Suprapubic skin (tissue), 4 donors: Measurements from ENCODE around the gene TRHDE. TPM values are rescaled to one million over a fixed set of nuclear protein-coding genes. Genes with fewer than 3 reads are reported as not detected.

Experiments used
- DNase-seq, 2 donors: peaks; one replicate each; pipeline ENCODE4 v3.0.0-alpha.2; 2019; ENCODE audit warnings: low spot score in 2 of 2
- H3K27ac ChIP-seq: fragments of 200-600 bp; sonication (generic); one replicate; pipeline ENCODE4 v1.5.1; 2019
- H3K27me3 ChIP-seq: fragments of 200-600 bp; sonication (generic); one replicate; pipeline ENCODE4 v1.5.1; 2019
- H3K36me3 ChIP-seq: fragments of 200-600 bp; sonication (generic); one replicate; pipeline ENCODE4 v1.5.1; 2019
- H3K4me1 ChIP-seq: fragments of 200-600 bp; sonication (generic); one replicate; pipeline ENCODE4 v1.5.1; 2019
- H3K4me3 ChIP-seq: fragments of 200-600 bp; sonication (generic); one replicate; pipeline ENCODE4 v1.5.1; 2019; ENCODE audit warnings: mild to moderate bottlenecking
- H3K9me3 ChIP-seq: fragments of 200-600 bp; sonication (generic); one replicate; pipeline ENCODE4 v1.5.1; 2019
- CTCF ChIP-seq, 2 donors: fragments of 200-600 bp in 1 of 2; fragments of 450-650 bp in 1 of 2; sonication (generic) in 1 of 2; IDR thresholded peaks; one replicate each; pipeline ENCODE4 v1.5.1; 2016 to 2019; ENCODE audit warnings: antibody characterized with exemption in 2 of 2, mild to moderate bottlenecking in 1 of 2, moderate library complexity in 1 of 2
- EP300 ChIP-seq: sonication (generic); formaldehyde crosslinking; IDR thresholded peaks from one replicate; pipeline ENCODE4 v1.6.1; 2017; ENCODE audit warnings: antibody characterized with exemption
- POLR2A ChIP-seq, 2 donors: fragments of 450-650 bp; IDR thresholded peaks; one replicate each; pipeline ENCODE4 v1.6.1; 2017; ENCODE audit warnings: antibody characterized with exemption in 2 of 2, mild to moderate bottlenecking in 2 of 2, moderate library complexity in 2 of 2
- POLR2AphosphoS5 ChIP-seq, 3 donors: sonication (generic); formaldehyde crosslinking; IDR thresholded peaks; one replicate each; pipeline ENCODE4 v1.6.1; 2017; ENCODE audit warnings: antibody characterized with exemption in 3 of 3
- WGBS: methylation state at CpG from one replicate; pipeline ENCODE4 v1.1.5; 2018; 5-methylcytosine and 5-hydroxymethylcytosine counted together
- total RNA-seq, 4 donors: library from RNA; depleted of rRNA; stranded (reverse); fragments of >200 nt; gene quantifications; one replicate each; pipeline ENCODE4 v1.1.0, GENCODE V29; 2016

TRHDE gene
- total RNA-seq, 4 donors from 2014 or later = 0.49 to 1.2 (median 0.98) TPM

DNA sequence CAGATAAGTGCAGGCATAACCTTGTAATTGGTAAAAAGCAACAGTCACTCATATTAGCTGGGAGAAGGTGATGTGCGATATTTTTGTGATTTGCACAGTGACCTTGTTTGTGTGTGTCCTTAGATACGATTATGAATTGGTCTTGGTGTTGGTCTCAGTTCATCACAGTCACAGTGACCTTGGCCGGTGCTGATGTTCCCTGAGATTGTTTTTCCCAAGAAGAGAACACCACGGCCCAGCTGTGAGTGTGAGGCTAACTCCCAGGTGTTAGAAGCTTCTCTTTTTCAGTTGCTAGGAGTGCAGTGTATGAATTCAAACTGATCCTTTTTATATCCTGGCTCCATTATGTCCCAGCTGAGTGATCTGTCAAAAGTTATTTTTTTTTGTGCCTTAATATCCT is 46.2 kb downstream of the TRHDE start:
- no peaks in the 10 kb centered on the region for H3K27me3 ChIP-seq
- TF ChIP-seq POLR2A (IDR thresholded peaks at IDR 0.05) (no peak), EP300 (no peak), CTCF (IDR thresholded peaks at IDR 0.05) (no peak), POLR2AphosphoS5 (IDR thresholded peaks at IDR 0.05) (no peak)

GRCh38 chr12:72323881-72324280 is 51.7 kb downstream of the TRHDE start:
- TF ChIP-seq EP300 (no peak), POLR2AphosphoS5 (IDR thresholded peaks at IDR 0.05) (no peak), POLR2A (IDR thresholded peaks at IDR 0.05) (no peak), CTCF (IDR thresholded peaks at IDR 0.05) (no peak)
- Histone ChIP-seq H3K4me3 (no peak overlapping the region), H3K9me3 (no peaks in the 10 kb centered on the region), H3K4me1 (no peaks in the 10 kb centered on the region), H3K36me3 (no peaks in the 10 kb centered on the region), H3K27me3 (no peaks in the 10 kb centered on the region), H3K27ac (no peak overlapping the region)
- WGBS = 73% methylated on average over 1 of the region's 1 CpG
- DNase-seq = no peak

More for the DNA sequence above, 46.2 kb downstream of the TRHDE start:
- no peaks in the 10 kb centered on the region for H3K4me1 ChIP-seq
- no peak overlapping the region for H3K4me3 ChIP-seq
- no peaks in the 10 kb centered on the region for H3K9me3 ChIP-seq
- 93% methylated on average over 4 of the region's 4 CpGs for WGBS
- H3K27ac ChIP-seq = no peak overlapping the region
- no peak for DNase-seq
- no peaks in the 10 kb centered on the region for H3K36me3 ChIP-seq

GRCh38 chr12:72330301-72330700 is 58.1 kb downstream of the TRHDE start:
- DNase-seq = no peak
- Histone ChIP-seq H3K4me3 (no peak overlapping the region), H3K27me3 (no peaks in the 10 kb centered on the region), H3K9me3 (no peaks in the 10 kb centered on the region), H3K27ac (no peak overlapping the region), H3K36me3 (no peaks in the 10 kb centered on the region), H3K4me1 (no peaks in the 10 kb centered on the region)
- 57% methylated on average over 9 of the region's 9 CpGs for WGBS
- TF ChIP-seq CTCF (IDR thresholded peaks at IDR 0.05) (no peak), POLR2AphosphoS5 (IDR thresholded peaks at IDR 0.05) (no peak), EP300 (no peak), POLR2A (IDR thresholded peaks at IDR 0.05) (no peak)

- DNase-seq = no peak
- Histone ChIP-seq H3K27ac (no peak overlapping the region), H3K4me1 (no peaks in the 10 kb centered on the region), H3K9me3 (no peaks in the 10 kb centered on the region), H3K36me3 (no peaks in the 10 kb centered on the region), H3K4me3 (no peak overlapping the region), H3K27me3 (no peaks in the 10 kb centered on the region)
- TF ChIP-seq EP300 = no peak
- TF ChIP-seq CTCF (IDR thresholded peaks at IDR 0.05) = no peak
- TF ChIP-seq POLR2AphosphoS5 (IDR thresholded peaks at IDR 0.05) = no peak
- TF ChIP-seq POLR2A (IDR thresholded peaks at IDR 0.05) = no peak
- WGBS = 95% methylated on average over 4 of the region's 4 CpGs
Measured at GRCh38 chr12:72330784-72331183, 58.6 kb downstream of the TRHDE start.

DNA sequence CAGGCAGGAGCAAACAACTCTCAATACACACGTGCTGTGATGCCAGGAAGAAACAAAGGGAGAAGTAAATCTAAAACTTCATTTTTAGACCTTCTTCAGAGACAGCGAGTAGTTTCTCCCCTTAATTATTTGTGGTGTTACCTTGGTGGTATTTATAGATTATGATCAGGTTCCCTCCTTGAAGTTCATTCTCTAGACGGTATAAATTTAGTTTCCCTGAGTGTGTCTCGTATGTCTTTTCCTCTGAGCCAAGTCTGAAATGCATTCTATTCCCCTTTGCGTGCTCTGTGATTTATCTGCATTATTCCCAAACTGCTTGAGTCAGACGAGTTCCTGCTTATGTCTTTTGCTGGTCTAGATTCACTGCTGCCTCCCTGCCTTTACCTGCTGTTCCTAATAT is 65.2 kb downstream of the TRHDE start:
- Histone ChIP-seq H3K4me1 (no peaks in the 10 kb centered on the region), H3K36me3 (no peaks in the 10 kb centered on the region), H3K27me3 (no peaks in the 10 kb centered on the region), H3K27ac (no peak overlapping the region), H3K9me3 (no peaks in the 10 kb centered on the region), H3K4me3 (no peak overlapping the region)
- TF ChIP-seq EP300 (no peak), POLR2A (IDR thresholded peaks at IDR 0.05) (no peak)
- no peak for DNase-seq
- 48% methylated on average over 6 of the region's 6 CpGs for WGBS

DNA sequence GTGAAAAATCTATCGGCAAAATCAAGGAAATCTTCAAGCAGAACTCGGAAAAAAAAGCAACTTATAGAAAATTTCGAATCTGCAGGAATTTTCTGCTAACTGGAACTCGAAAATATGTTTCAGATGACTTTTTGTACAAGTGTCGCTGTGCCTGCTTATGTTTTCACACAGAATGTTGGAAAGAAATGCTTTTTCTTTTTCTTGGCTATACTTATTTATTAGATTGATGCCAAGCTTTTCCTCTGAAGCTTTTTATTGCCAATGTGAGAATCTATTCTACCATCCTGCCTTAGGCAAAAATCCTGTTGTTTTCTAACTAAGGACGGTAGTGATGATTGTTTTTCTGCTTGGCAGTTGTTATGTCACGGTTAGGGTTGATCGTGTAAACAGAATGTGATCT is 65.8 kb downstream of the TRHDE start:
- Histone ChIP-seq H3K4me1 (no peaks in the 10 kb centered on the region), H3K36me3 (no peaks in the 10 kb centered on the region), H3K4me3 (no peak overlapping the region), H3K27me3 (no peaks in the 10 kb centered on the region), H3K9me3 (no peaks in the 10 kb centered on the region), H3K27ac (no peak overlapping the region)
- 64% methylated on average over 8 of the region's 8 CpGs for WGBS
- TF ChIP-seq POLR2A (IDR thresholded peaks at IDR 0.05) = no peak
- no peak for TF ChIP-seq POLR2AphosphoS5 (IDR thresholded peaks at IDR 0.05)
- TF ChIP-seq CTCF (IDR thresholded peaks at IDR 0.05) = no peak
- no peak for TF ChIP-seq EP300
- DNase-seq = no peak
